ENCODE data around the gene NSG2. TPM values are rescaled to one million over a fixed set of nuclear protein-coding genes. Genes with fewer than 3 reads are reported as not detected.

The NSG2 gene
- total RNA-seq, 2 experiments from 2014 or later = not detected

DNA sequence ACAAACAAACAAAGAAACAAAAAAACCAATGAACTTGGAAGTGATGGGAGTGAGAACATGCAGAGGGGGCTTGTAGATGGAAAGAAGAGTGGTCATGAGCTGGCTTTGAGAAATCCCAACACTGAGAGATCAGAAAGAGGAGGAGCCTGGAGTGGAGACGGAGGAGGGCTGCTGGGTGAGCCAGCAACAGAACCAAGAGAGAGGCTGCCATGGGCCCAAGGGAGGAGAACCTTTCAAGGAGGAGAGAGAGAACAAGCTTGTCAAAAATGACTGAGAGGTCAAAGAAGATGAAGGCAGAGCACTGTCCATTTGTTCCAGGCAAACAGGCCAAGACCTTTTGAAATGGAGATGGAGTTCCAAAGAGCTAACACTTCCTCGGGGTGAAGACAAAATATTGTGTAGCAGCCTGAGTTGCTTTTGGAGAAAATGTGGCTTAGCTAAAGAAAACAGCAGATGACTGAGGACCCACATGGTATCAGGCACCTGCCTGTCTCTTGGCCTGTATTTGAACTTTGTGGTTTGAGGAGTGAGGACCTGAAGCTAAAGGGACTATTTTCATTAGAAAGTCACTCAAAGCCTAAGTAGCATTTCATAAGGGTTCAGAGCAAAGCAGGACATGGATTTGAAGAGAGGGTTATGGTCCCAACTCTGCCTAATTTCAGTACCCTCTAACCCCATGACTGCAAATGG lies 13.1 kb downstream of the NSG2 start:
- no TSS peak for BruUV-seq (replicated peaks)
- intact Hi-C loops (cut with micrococcal nuclease; ENCODE audit: unreplicated experiment) = no loop called here
- CTCF ChIA-PET (ENCODE audit: unreplicated experiment) = no interaction called here

DNA sequence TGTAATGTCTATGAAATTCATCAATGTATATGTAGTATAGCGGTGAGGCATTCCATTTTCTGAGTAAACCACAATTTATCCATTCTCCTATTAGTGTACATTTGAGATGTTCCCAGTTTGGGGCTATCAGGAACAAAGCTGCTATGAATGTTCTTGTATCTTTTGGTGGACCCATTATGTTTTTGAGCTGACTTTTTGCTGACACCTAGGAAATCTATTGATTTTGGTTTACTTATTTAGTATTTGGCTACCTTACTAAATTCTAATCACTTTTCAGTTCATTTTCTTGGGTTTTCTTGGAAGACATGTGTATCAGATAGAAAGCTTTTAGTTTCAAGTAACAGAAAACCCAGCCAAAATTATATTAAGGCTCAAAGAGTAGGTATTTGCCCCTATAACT lies 13.7 kb downstream of the NSG2 start:
- Histone ChIP-seq H3K9me3 (ENCODE audit: low read length) (no peaks in the 10 kb centered on the region), H3K4me1 (ENCODE audit: insufficient read depth, low read length, poor library complexity, severe bottlenecking) (no peaks in the 10 kb centered on the region), H3K4me2 (ENCODE audit: low read length) (no peak overlapping the region), H4K20me1 (ENCODE audit: insufficient read depth, low read length) (no peaks in the 10 kb centered on the region), H3K36me3 (ENCODE audit: insufficient read depth, low read length) (no peaks in the 10 kb centered on the region), H3K9me2 (ENCODE audit: insufficient read depth, low read length) (no peaks in the 10 kb centered on the region), H3K79me2 (ENCODE audit: insufficient read depth, low read depth, low read length) (no peaks in the 10 kb centered on the region), H3K27ac (ENCODE audit: low read depth, low read length, poor library complexity, severe bottlenecking) (no peak overlapping the region), H3K4me3 (ENCODE audit: low read depth, low read length, poor library complexity, severe bottlenecking) (no peak overlapping the region), H2AFZ (ENCODE audit: low read length) (no peak overlapping the region)
- intact Hi-C loops (cut with micrococcal nuclease; ENCODE audit: unreplicated experiment) = no loop called here
- CTCF ChIA-PET (ENCODE audit: unreplicated experiment) = no interaction called here
- TF ChIP-seq, protein P1, sequence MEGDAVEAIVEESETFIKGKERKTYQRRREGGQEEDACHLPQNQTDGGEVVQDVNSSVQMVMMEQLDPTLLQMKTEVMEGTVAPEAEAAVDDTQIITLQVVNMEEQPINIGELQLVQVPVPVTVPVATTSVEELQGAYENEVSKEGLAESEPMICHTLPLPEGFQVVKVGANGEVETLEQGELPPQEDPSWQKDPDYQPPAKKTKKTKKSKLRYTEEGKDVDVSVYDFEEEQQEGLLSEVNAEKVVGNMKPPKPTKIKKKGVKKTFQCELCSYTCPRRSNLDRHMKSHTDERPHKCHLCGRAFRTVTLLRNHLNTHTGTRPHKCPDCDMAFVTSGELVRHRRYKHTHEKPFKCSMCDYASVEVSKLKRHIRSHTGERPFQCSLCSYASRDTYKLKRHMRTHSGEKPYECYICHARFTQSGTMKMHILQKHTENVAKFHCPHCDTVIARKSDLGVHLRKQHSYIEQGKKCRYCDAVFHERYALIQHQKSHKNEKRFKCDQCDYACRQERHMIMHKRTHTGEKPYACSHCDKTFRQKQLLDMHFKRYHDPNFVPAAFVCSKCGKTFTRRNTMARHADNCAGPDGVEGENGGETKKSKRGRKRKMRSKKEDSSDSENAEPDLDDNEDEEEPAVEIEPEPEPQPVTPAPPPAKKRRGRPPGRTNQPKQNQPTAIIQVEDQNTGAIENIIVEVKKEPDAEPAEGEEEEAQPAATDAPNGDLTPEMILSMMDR (conservative IDR thresholded peaks at IDR 0.05; ENCODE audit: low read length) = no peak
- TF ChIP-seq EZH2phosphoT487 (IDR thresholded peaks at IDR 0.05; ENCODE audit: borderline replicate concordance, low read depth, low read length) = no peak
- no TSS peak for BruUV-seq (replicated peaks)
- POLR2A ChIA-PET = interaction anchor here (1.1 to 1.2 kb wide), 2 partner anchors 8 to 14 kb away, joined by 3 read pairs; partner anchors contain the start of gene NSG2
- no peak for DNase-seq (ENCODE audit: low spot score)

More for the DNA sequence above, 13.1 kb downstream of the NSG2 start:
- no peak overlapping the region for H3K4me2 ChIP-seq (ENCODE audit: low read length)
- POLR2A ChIA-PET = interaction anchor here (1.1 to 1.2 kb wide), 2 partner anchors 9 to 13 kb away, joined by 3 read pairs; partner anchors contain the start of gene NSG2
- H3K36me3 ChIP-seq (ENCODE audit: insufficient read depth, low read length) = no peaks in the 10 kb centered on the region
- no peaks in the 10 kb centered on the region for H3K9me2 ChIP-seq (ENCODE audit: insufficient read depth, low read length)
- no peaks in the 10 kb centered on the region for H3K9me3 ChIP-seq (ENCODE audit: low read length)
- no peak overlapping the region for H3K27ac ChIP-seq (ENCODE audit: low read depth, low read length, poor library complexity, severe bottlenecking)
- no peak overlapping the region for H2AFZ ChIP-seq (ENCODE audit: low read length)
- TF ChIP-seq EZH2phosphoT487 (IDR thresholded peaks at IDR 0.05; ENCODE audit: borderline replicate concordance, low read depth, low read length) = no peak
- TF ChIP-seq, protein P1 (conservative IDR thresholded peaks at IDR 0.05; ENCODE audit: low read length) = no peak
- H4K20me1 ChIP-seq (ENCODE audit: insufficient read depth, low read length) = no peaks in the 10 kb centered on the region
- H3K4me1 ChIP-seq (ENCODE audit: insufficient read depth, low read length, poor library complexity, severe bottlenecking) = no peaks in the 10 kb centered on the region
- DNase-seq (ENCODE audit: low spot score) = no peak
- no peak overlapping the region for H3K4me3 ChIP-seq (ENCODE audit: low read depth, low read length, poor library complexity, severe bottlenecking)
- H3K79me2 ChIP-seq (ENCODE audit: insufficient read depth, low read depth, low read length) = no peaks in the 10 kb centered on the region

DNA sequence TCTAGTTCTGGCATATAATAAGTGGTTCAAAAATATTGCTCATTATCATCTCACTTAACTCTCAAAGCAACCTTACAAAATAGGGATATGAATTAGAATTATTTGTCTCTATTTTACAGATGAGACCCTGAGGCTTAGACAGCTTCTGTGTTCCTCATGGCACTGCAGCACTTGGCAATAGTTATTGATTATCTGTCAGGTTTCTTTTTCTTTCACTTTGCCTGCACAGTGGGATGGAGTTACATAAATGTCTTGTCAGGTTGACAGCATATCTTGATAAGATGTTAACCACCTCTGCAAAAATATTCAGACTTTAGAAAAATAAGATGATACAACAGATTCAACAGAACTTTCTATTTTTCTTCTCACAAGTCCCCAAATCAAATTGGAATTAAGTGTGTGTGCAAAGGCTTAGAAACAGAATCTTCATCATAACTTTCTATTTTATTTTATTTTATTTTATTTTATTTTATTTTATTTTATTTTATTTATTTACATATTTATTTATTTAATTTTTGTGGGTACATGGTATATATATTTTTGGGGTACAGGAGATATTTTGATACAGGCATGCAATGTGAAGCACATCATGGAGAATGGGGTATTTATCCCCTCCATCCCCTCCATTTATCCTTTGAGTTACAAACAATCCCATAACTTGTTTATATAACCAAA lies 17.7 kb downstream of the NSG2 start:
- CTCF ChIA-PET (ENCODE audit: unreplicated experiment) = no interaction called here
- Histone ChIP-seq H3K4me3 (ENCODE audit: low read depth, low read length, poor library complexity, severe bottlenecking) (no peak overlapping the region), H3K9me2 (ENCODE audit: insufficient read depth, low read length) (no peaks in the 10 kb centered on the region), H2AFZ (ENCODE audit: low read length) (no peak overlapping the region), H3K4me1 (ENCODE audit: insufficient read depth, low read length, poor library complexity, severe bottlenecking) (no peaks in the 10 kb centered on the region), H3K36me3 (ENCODE audit: insufficient read depth, low read length) (no peaks in the 10 kb centered on the region), H3K4me2 (ENCODE audit: low read length) (no peak overlapping the region), H3K79me2 (ENCODE audit: insufficient read depth, low read depth, low read length) (no peaks in the 10 kb centered on the region), H4K20me1 (ENCODE audit: insufficient read depth, low read length) (no peaks in the 10 kb centered on the region), H3K9me3 (ENCODE audit: low read length) (no peaks in the 10 kb centered on the region), H3K27ac (ENCODE audit: low read depth, low read length, poor library complexity, severe bottlenecking) (no peak overlapping the region)
- BruUV-seq (replicated peaks) = no TSS peak
- DNase-seq (ENCODE audit: low spot score) = no peak
- TF ChIP-seq, protein P1 (conservative IDR thresholded peaks at IDR 0.05; ENCODE audit: low read length) = no peak
- no peak for TF ChIP-seq EZH2phosphoT487 (IDR thresholded peaks at IDR 0.05; ENCODE audit: borderline replicate concordance, low read depth, low read length)
- POLR2A ChIA-PET = no interaction called here
- intact Hi-C loops (cut with micrococcal nuclease; ENCODE audit: unreplicated experiment) = no loop called here
